22Rv1 (cell line): ENCODE measurements around the gene SLC29A2.

Experiments
- H3K27ac ChIP-seq: fragments of 450-650 bp; 2 replicates; pipeline ENCODE4 v1.5.1; 2017
- CTCF ChIP-seq: fragments of 450-650 bp; IDR thresholded peaks from 2 replicates; pipeline ENCODE4 v1.5.1; 2017; ENCODE audit warnings: mild to moderate bottlenecking
- ZFX ChIP-seq: fragments of 450-650 bp; IDR thresholded peaks from 2 replicates; pipeline ENCODE4 v1.6.1; 2017; ENCODE audit warnings: antibody characterized with exemption, borderline replicate concordance

The SLC29A2 gene

GRCh38 chr11:66349084-66349386 lies 22.5 kb downstream of the SLC29A2 start:
- no peak for TF ChIP-seq ZFX
- TF ChIP-seq CTCF: no peak
- H3K27ac ChIP-seq: peak overlapping the region; percentile 97; the same call in 1 of the 2 replicates

- TF ChIP-seq ZFX (no peak), CTCF (no peak)
- H3K27ac ChIP-seq: peak within 1 kb of the TSS; percentile 97
Measured at GRCh38 chr11:66347425-66348276, 23.9 kb downstream of the SLC29A2 start, which contains the start of gene B4GAT1. B4GAT1 (minus strand) TSS chr11:66347629; CDS start chr11:66347545, 84 bp downstream.

- H3K27ac ChIP-seq: peak overlapping the region; percentile 97
Measured at GRCh38 chr11:66346476-66347424, 24.8 kb downstream of the SLC29A2 start.

GRCh38 chr11:66345316-66345649 lies 26.3 kb downstream of the SLC29A2 start:
- peak overlapping the region; percentile 97 for H3K27ac ChIP-seq
- TF ChIP-seq CTCF: no peak
- TF ChIP-seq ZFX: no peak

More at GRCh38 chr11:66346476-66347424, 24.8 kb downstream of the SLC29A2 start:
- no peak for TF ChIP-seq CTCF
- no peak for TF ChIP-seq ZFX

GRCh38 chr11:66344550-66345315 lies 26.8 kb downstream of the SLC29A2 start, which contains the start of gene BRMS1:
BRMS1 (minus strand) TSS chr11:66345104; CDS start chr11:66342234, 2,870 bp downstream.
- no peak for TF ChIP-seq ZFX
- peak; percentile 21; the same call in 1 of the 2 replicates for TF ChIP-seq CTCF

GRCh38 chr11:66343176-66343575 lies 28.4 kb downstream of the SLC29A2 start:
- no peak overlapping the region for H3K27ac ChIP-seq
- TF ChIP-seq CTCF (no peak), ZFX (no peak)

More at GRCh38 chr11:66344550-66345315, 26.8 kb downstream of the SLC29A2 start, which contains the start of gene BRMS1:
- H3K27ac ChIP-seq: peak within 1 kb of the TSS; percentile 97
